IMR-90 (cell line): ENCODE results near the gene RGS14. TPM values are rescaled to one million over a fixed set of nuclear protein-coding genes. Genes with fewer than 3 reads are reported as not detected.

ENCODE experiments used
- ATAC-seq: fragments of 200-7000 bp; cut with Tn5 transposase; 2 replicates; pipeline ENCODE4 v1.9.1; 2020; ENCODE audit warnings: low read depth, mild to moderate bottlenecking, moderate library complexity
- BruUV-seq: library from RNA; stranded (reverse); fragments of 400-500 nt; replicated peaks from 2 replicates; lab custom pipeline; 2021; lab: Mats Ljungman, UMichigan
- CTCF ChIA-PET: fragments of 300-600 bp; formaldehyde crosslinking; extraction: SDS; loops from one replicate; lab custom pipeline; 2021; ENCODE audit warnings: antibody characterized with exemption; lab: Yijun Ruan, JAX
- POLR2A ChIA-PET: fragments of 300-600 bp; sonication (Branson Sonifier 250); formaldehyde crosslinking; loops from one replicate; lab custom pipeline; 2022; ENCODE audit warnings: antibody characterized with exemption; ENCODE audit not compliant: unreplicated experiment; lab: Charles Lee
- DNase-seq: peaks from one replicate; pipeline ENCODE4 v3.0.0; 2013
- H2AFZ ChIP-seq: replicated peaks from 2 replicates; pipeline ENCODE3; 2013; ENCODE audit warnings: low read length, mild to moderate bottlenecking; ENCODE audit not compliant: poor library complexity
- H2AK5ac ChIP-seq: 2 replicates; pipeline ENCODE4 v1.6.1; 2013; ENCODE audit warnings: low read depth, low read length, inconsistent platforms
- H2AK9ac ChIP-seq: replicated peaks from 2 replicates; pipeline ENCODE3; 2013; ENCODE audit warnings: mild to moderate bottlenecking, low read depth, low read length, moderate library complexity; ENCODE audit not compliant: poor library complexity
- H2BK120ac ChIP-seq: 2 replicates; pipeline ENCODE4 v1.6.1; 2013; ENCODE audit warnings: low read depth, low read length, inconsistent platforms
- H2BK15ac ChIP-seq: 3 replicates; pipeline ENCODE4 v1.6.1; 2013; ENCODE audit warnings: low read depth, low read length, inconsistent platforms
- H2BK20ac ChIP-seq: 2 replicates; pipeline ENCODE4 v1.6.1; 2013; ENCODE audit warnings: low read depth, mild to moderate bottlenecking, inconsistent platforms, low read length, moderate library complexity
- H2BK5ac ChIP-seq: 2 replicates; pipeline ENCODE4 v1.6.1; 2013; ENCODE audit warnings: mild to moderate bottlenecking, low read depth, low read length, inconsistent platforms; ENCODE audit not compliant: poor library complexity, severe bottlenecking
- H3K14ac ChIP-seq: replicated peaks from 2 replicates; pipeline ENCODE4 v1.6.1; 2013; ENCODE audit warnings: low read depth, low read length, inconsistent platforms
- H3K18ac ChIP-seq: 2 replicates; pipeline ENCODE4 v1.6.1; 2013; ENCODE audit warnings: low read depth, low read length, control low read depth
- H3K23ac ChIP-seq: 2 replicates; pipeline ENCODE4 v1.6.1; 2013; ENCODE audit warnings: low read depth, low read length, inconsistent platforms
- H3K27ac ChIP-seq: 2 replicates; pipeline ENCODE4 v1.5.1; 2013; ENCODE audit warnings: mild to moderate bottlenecking, control low read depth, low read length; ENCODE audit not compliant: insufficient read depth
- H3K27me3 ChIP-seq: 2 replicates; pipeline ENCODE4 v1.6.1; 2013; ENCODE audit warnings: low read length; ENCODE audit not compliant: control insufficient read depth, insufficient read depth
- H3K36me3 ChIP-seq: 2 replicates; pipeline ENCODE4 v1.6.1; 2013; ENCODE audit warnings: low read length, mixed read lengths; ENCODE audit not compliant: control insufficient read depth, insufficient read depth
- H3K4ac ChIP-seq: 2 replicates; pipeline ENCODE4 v1.6.1; 2013; ENCODE audit warnings: low read depth, low read length, inconsistent platforms
- H3K4me1 ChIP-seq: 2 replicates; pipeline ENCODE4 v1.6.1; 2013; ENCODE audit warnings: low read length, mixed read lengths; ENCODE audit not compliant: control insufficient read depth, insufficient read depth
- H3K4me2 ChIP-seq: 2 replicates; pipeline ENCODE4 v1.6.1; 2013; ENCODE audit warnings: low read depth, mild to moderate bottlenecking, control low read depth, low read length, moderate library complexity
- H3K4me3 ChIP-seq: 2 replicates; pipeline ENCODE4 v1.5.1; 2013; ENCODE audit warnings: low read depth, mild to moderate bottlenecking, control low read depth, low read length, moderate library complexity; ENCODE audit not compliant: insufficient read depth
- H3K56ac ChIP-seq: 2 replicates; pipeline ENCODE4 v1.6.1; 2013; ENCODE audit warnings: low read length, inconsistent platforms; ENCODE audit not compliant: insufficient read depth; ENCODE audit errors: extremely low read depth
- H3K79me1 ChIP-seq, 2 experiments: 2 replicates each; pipeline ENCODE4 v1.6.1; 2013; ENCODE audit warnings: low read length in 2 of 2, inconsistent platforms in 1 of 2, low read depth in 1 of 2
- H3K9ac ChIP-seq: 2 replicates; pipeline ENCODE4 v1.6.1; 2013; ENCODE audit warnings: low read depth, low read length, control low read depth
- H3K9me1 ChIP-seq: 2 replicates; pipeline ENCODE4 v1.6.1; 2013; ENCODE audit warnings: low read length, inconsistent platforms; ENCODE audit not compliant: insufficient read depth
- H3K9me3 ChIP-seq: 2 replicates; pipeline ENCODE4 v1.6.1; 2013; ENCODE audit warnings: low read length; ENCODE audit not compliant: control insufficient read depth, insufficient read depth
- H4K20me1 ChIP-seq: 2 replicates; pipeline ENCODE4 v1.6.1; 2013; ENCODE audit warnings: low read length, inconsistent platforms; ENCODE audit not compliant: insufficient read depth
- H4K5ac ChIP-seq: 2 replicates; pipeline ENCODE4 v1.6.1; 2013; ENCODE audit warnings: mild to moderate bottlenecking, low read depth, low read length, control low read depth
- H4K8ac ChIP-seq, 2 experiments: 2 replicates each; pipeline ENCODE4 v1.6.1; 2013; ENCODE audit warnings: low read depth in 2 of 2, low read length in 2 of 2, control low read depth in 1 of 2, inconsistent platforms in 1 of 2
- H4K91ac ChIP-seq: 2 replicates; pipeline ENCODE4 v1.6.1; 2013; ENCODE audit warnings: low read depth, low read length, inconsistent platforms; ENCODE audit not compliant: insufficient read depth
- CTCF ChIP-seq: conservative IDR thresholded peaks from 2 replicates; pipeline ENCODE4 v1.5.1; 2012; ENCODE audit warnings: mild to moderate bottlenecking, low read depth, low read length, improper control_type of control experiment
- FOS ChIP-seq: fragments of 150-350 bp; IDR thresholded peaks from 2 replicates; pipeline ENCODE4 v1.6.1; 2016; ENCODE audit warnings: low read depth, low read length
- MAFK ChIP-seq: IDR thresholded peaks from 2 replicates; pipeline ENCODE4 v1.6.1; 2012; ENCODE audit warnings: low read depth, low read length, improper control_type of control experiment
- MAZ ChIP-seq: IDR thresholded peaks from 2 replicates; pipeline ENCODE4 v1.6.1; 2012; ENCODE audit warnings: low read depth, mild to moderate bottlenecking, low read length, improper control_type of control experiment, moderate library complexity, borderline replicate concordance
- MXI1 ChIP-seq: IDR thresholded peaks from 2 replicates; pipeline ENCODE4 v1.6.1; 2012; ENCODE audit warnings: low read depth, mild to moderate bottlenecking, low read length, moderate library complexity, borderline replicate concordance
- NFE2L2 ChIP-seq: fragments of 150-350 bp; IDR thresholded peaks from 2 replicates; pipeline ENCODE4 v1.6.1; 2016; ENCODE audit warnings: low read depth, mild to moderate bottlenecking, low read length
- RAD21 ChIP-seq: IDR thresholded peaks from 2 replicates; pipeline ENCODE4 v1.6.1; 2012; ENCODE audit warnings: low read length, improper control_type of control experiment
- RCOR1 ChIP-seq: IDR thresholded peaks from 2 replicates; pipeline ENCODE4 v1.6.1; 2012; ENCODE audit warnings: mild to moderate bottlenecking, low read length, improper control_type of control experiment; ENCODE audit not compliant: insufficient replicate concordance
- RFX5 ChIP-seq: IDR thresholded peaks from 2 replicates; pipeline ENCODE4 v1.8.0; 2012; ENCODE audit warnings: low read depth, mild to moderate bottlenecking, low read length, moderate library complexity
- SMC3 ChIP-seq: fragments of 150-350 bp; IDR thresholded peaks from 2 replicates; pipeline ENCODE4 v1.6.1; 2016; ENCODE audit warnings: low read depth, mild to moderate bottlenecking, antibody characterized with exemption, low read length, moderate library complexity
- USF2 ChIP-seq: fragments of 150-350 bp; IDR thresholded peaks from 2 replicates; pipeline ENCODE4 v1.6.1; 2017; ENCODE audit warnings: mild to moderate bottlenecking, antibody characterized with exemption, low read length, low read depth
- WGBS, 2 experiments: methylation state at CpG; one replicate each; pipeline versions ENCODE4 v1.1.5 to v1.1.7; 2013; ENCODE audit warnings: missing lambda C conversion rate in 2 of 2; ENCODE audit not compliant: insufficient read length in 1 of 2; ENCODE audit errors: extremely low coverage in 2 of 2; 5-methylcytosine and 5-hydroxymethylcytosine counted together
- dilution Hi-C: fragments of 300-500 bp; cut with HindIII; formaldehyde crosslinking; loops from one replicate; pipeline ENCODE4 v1.14.3; 2018; ENCODE audit warnings: low sequenced_read_pairs; ENCODE audit not compliant: unreplicated experiment
- in situ Hi-C: fragments of 300-500 bp; cut with MboI; formaldehyde crosslinking; loops from 3 replicates; pipeline ENCODE4 v1.14.3; 2019; ENCODE audit warnings: low sequenced_read_pairs, inconsistent platforms, mixed read lengths
- intact Hi-C: fragments of 100-400 bp; cut with micrococcal nuclease; formaldehyde crosslinking; loops from 2 replicates; pipeline ENCODE4 v1.10.0; 2022
- polyA plus RNA-seq, 3 experiments: library from polyadenylated mRNA; depleted of rRNA; stranded (reverse); fragments of >200 nt; gene quantifications; 2 replicates each; pipeline ENCODE4 v1.2.3, GENCODE V29; 2012; ENCODE audit warnings: low replicate concordance in 1 of 3
- total RNA-seq: library from RNA; depleted of rRNA; stranded (reverse); fragments of >200 nt; gene quantifications from 2 replicates; pipeline ENCODE4 v1.2.3, GENCODE V29; 2012
- TF ChIP-seq, protein P1 (sequence below): fragments of 150-350 bp; IDR thresholded peaks from 2 replicates; pipeline ENCODE4 v1.6.1; 2016; ENCODE audit warnings: low read depth, mild to moderate bottlenecking, low read length, moderate library complexity, borderline replicate concordance

RGS14 gene
- total and polyA plus RNA-seq, 2 of the 4 experiments (the other 2 are of a cell fraction), result 1.1 to 6.5 TPM

GRCh38 chr5:177347699-177348098 is 10.0 kb upstream of the RGS14 start:
- dilution Hi-C loops, result no loop called here
- Histone ChIP-seq H2AFZ (no peak overlapping the region), H4K5ac (no peak overlapping the region), H3K4ac (no peak overlapping the region), H3K18ac (no peak overlapping the region), H3K27ac (no peak overlapping the region), H3K4me3 (no peak overlapping the region), H3K56ac (no peak overlapping the region), H3K79me1 (peaks cover 51 to 58% of the 10 kb centered on the region in 2 experiments), H3K9me1 (peaks cover 14% of the 10 kb centered on the region; the same call in 1 of the 2 replicates), H3K4me2 (no peak overlapping the region), H4K20me1 (peaks cover 18% of the 10 kb centered on the region), H2BK5ac (no peak overlapping the region), H2BK120ac (no peak overlapping the region), H3K9ac (no peak overlapping the region), H3K27me3 (no peaks in the 10 kb centered on the region), H3K9me3 (no peaks in the 10 kb centered on the region), H4K91ac (no peak overlapping the region), H2AK9ac (no peak overlapping the region), H3K36me3 (peaks cover 7% of the 10 kb centered on the region; the same call in 1 of the 2 replicates), H3K23ac (no peak overlapping the region), H2BK15ac (no peak overlapping the region), H2AK5ac (no peak overlapping the region), H3K14ac (no peak overlapping the region), H3K4me1 (peaks cover 24% of the 10 kb centered on the region), H4K8ac (no peak overlapping the region), H2BK20ac (no peak overlapping the region)
- BruUV-seq, result no TSS peak
- ChIA-PET CTCF (no interaction called here), POLR2A (no interaction called here)
- ATAC-seq (no peak), DNase-seq (no peak)
- WGBS, 2 experiments, result 67% methylated on average over 1 of the region's 4 CpGs; no CpG with 5 or more reads in 1 of the 2 experiments
- intact Hi-C loops, result no loop called here
- in situ Hi-C loops, result no loop called here
- TF ChIP-seq CTCF (no peak), USF2 (no peak), NFE2L2 (no peak), RFX5 (no peak), FOS (no peak), RAD21 (no peak), MAFK (no peak), MXI1 (no peak), SMC3 (no peak), RCOR1 (no peak), MAZ (no peak)
- TF ChIP-seq, protein P1, sequence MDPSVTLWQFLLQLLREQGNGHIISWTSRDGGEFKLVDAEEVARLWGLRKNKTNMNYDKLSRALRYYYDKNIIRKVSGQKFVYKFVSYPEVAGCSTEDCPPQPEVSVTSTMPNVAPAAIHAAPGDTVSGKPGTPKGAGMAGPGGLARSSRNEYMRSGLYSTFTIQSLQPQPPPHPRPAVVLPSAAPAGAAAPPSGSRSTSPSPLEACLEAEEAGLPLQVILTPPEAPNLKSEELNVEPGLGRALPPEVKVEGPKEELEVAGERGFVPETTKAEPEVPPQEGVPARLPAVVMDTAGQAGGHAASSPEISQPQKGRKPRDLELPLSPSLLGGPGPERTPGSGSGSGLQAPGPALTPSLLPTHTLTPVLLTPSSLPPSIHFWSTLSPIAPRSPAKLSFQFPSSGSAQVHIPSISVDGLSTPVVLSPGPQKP, result no peak
